ENCODE results near the gene CELF6.

- TF ChIP-seq CTCF (IDR thresholded peaks at IDR 0.05), result no peak
- TF ChIP-seq POLR2A (IDR thresholded peaks at IDR 0.05), result no peak
Observed at GRCh38 chr15:72341361-72341760, 21.4 kb upstream of the CELF6 start.

Measured in sigmoid colon (tissue), 3 donors.